Muscle layer of duodenum (tissue), 2 donors: Measurements from ENCODE around the gene CMC2.

Experiments
- H3K27ac ChIP-seq: one replicate; pipeline ENCODE4 v1.7.0; 2013; ENCODE audit warnings: mild to moderate bottlenecking, low read length
- H3K27me3 ChIP-seq: one replicate; pipeline ENCODE4 v1.7.0; 2013; ENCODE audit warnings: low read depth, mild to moderate bottlenecking, control low read depth, low read length
- H3K36me3 ChIP-seq, 2 donors: one replicate each; pipeline ENCODE4 v1.7.0; 2013; ENCODE audit warnings: low read length in 2 of 2, control low read depth in 1 of 2, mild to moderate bottlenecking in 1 of 2; ENCODE audit not compliant: insufficient read depth in 2 of 2, control insufficient read depth in 1 of 2
- H3K4me1 ChIP-seq, 2 donors: one replicate each; pipeline ENCODE4 v1.7.0; 2013; ENCODE audit warnings: low read length in 2 of 2, mild to moderate bottlenecking in 2 of 2, control low read depth in 1 of 2, moderate library complexity in 1 of 2; ENCODE audit not compliant: insufficient read depth in 2 of 2, control insufficient read depth in 1 of 2
- H3K4me3 ChIP-seq, 2 donors: one replicate each; pipeline ENCODE4 v1.7.0; 2013; ENCODE audit warnings: low read length in 2 of 2, low read depth in 1 of 2, mild to moderate bottlenecking in 1 of 2
- H3K9me3 ChIP-seq, 2 donors: one replicate each; pipeline ENCODE4 v1.7.0; 2013; ENCODE audit warnings: low read length in 2 of 2, control low read depth in 1 of 2, mild to moderate bottlenecking in 1 of 2; ENCODE audit not compliant: control insufficient read depth in 1 of 2
- donor health status: healthy.

Gene CMC2

GRCh38 chr16:80989801-80990200 is 16.9 kb downstream of the CMC2 start:
- Histone ChIP-seq H3K4me3 (no peak overlapping the region), H3K4me1 (peaks cover 0 to 4% of the 10 kb centered on the region in 2 donors), H3K36me3 (peaks cover 0 to 8% of the 10 kb centered on the region in 2 donors), H3K27ac (no peak overlapping the region), H3K27me3 (no peaks in the 10 kb centered on the region), H3K9me3 (no peaks in the 10 kb centered on the region)

GRCh38 chr16:80988756-80989155 is 17.9 kb downstream of the CMC2 start:
- peaks cover 0 to 8% of the 10 kb centered on the region in 2 donors for H3K36me3 ChIP-seq
- peaks cover 0 to 4% of the 10 kb centered on the region in 2 donors for H3K4me1 ChIP-seq
- H3K4me3 ChIP-seq: no peak overlapping the region

DNA sequence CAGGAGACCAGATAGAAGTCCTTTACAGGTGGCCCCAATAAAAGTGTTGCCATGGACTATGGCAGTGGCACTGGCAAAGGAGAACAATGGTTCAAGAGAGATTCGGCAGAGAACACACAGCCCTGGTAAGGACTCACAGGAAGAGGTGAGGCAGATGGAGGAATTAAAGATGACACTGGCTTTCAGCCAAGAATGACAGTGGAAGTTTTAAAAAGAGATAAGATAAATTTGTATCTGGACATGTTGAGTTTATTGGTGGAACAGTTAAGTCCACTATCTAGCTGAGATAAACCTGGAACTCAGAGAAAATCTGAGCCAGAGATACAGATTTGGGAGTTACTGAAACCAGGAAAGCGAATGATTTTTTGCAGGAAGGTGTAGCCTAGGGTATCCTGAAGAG is 20.1 kb downstream of the CMC2 start:
- peaks cover 0 to 5% of the 10 kb centered on the region in 2 donors for H3K36me3 ChIP-seq
- H3K27ac ChIP-seq: no peak overlapping the region
- no peaks in the 10 kb centered on the region for H3K9me3 ChIP-seq
- no peak overlapping the region for H3K4me3 ChIP-seq
- H3K4me1 ChIP-seq: peaks cover 0 to 4% of the 10 kb centered on the region in 2 donors
- no peaks in the 10 kb centered on the region for H3K27me3 ChIP-seq

More at GRCh38 chr16:80988756-80989155, 17.9 kb downstream of the CMC2 start:
- no peaks in the 10 kb centered on the region for H3K27me3 ChIP-seq
- no peak overlapping the region for H3K27ac ChIP-seq
- H3K9me3 ChIP-seq: no peaks in the 10 kb centered on the region

GRCh38 chr16:80985611-80986010 is 21.1 kb downstream of the CMC2 start:
- Histone ChIP-seq H3K4me3 (no peak overlapping the region), H3K36me3 (peaks cover 0 to under 1% of the 10 kb centered on the region in 2 donors), H3K9me3 (no peaks in the 10 kb centered on the region), H3K4me1 (peaks cover 0 to 4% of the 10 kb centered on the region in 2 donors), H3K27me3 (no peaks in the 10 kb centered on the region), H3K27ac (no peak overlapping the region)

- Histone ChIP-seq H3K9me3 (no peaks in the 10 kb centered on the region), H3K4me3 (no peak overlapping the region), H3K27me3 (no peaks in the 10 kb centered on the region), H3K36me3 (peaks cover 0 to 3% of the 10 kb centered on the region in 2 donors), H3K27ac (no peak overlapping the region), H3K4me1 (peaks cover 0 to 4% of the 10 kb centered on the region in 2 donors)
Measured at GRCh38 chr16:80984124-80984892, 22.4 kb downstream of the CMC2 start.

DNA sequence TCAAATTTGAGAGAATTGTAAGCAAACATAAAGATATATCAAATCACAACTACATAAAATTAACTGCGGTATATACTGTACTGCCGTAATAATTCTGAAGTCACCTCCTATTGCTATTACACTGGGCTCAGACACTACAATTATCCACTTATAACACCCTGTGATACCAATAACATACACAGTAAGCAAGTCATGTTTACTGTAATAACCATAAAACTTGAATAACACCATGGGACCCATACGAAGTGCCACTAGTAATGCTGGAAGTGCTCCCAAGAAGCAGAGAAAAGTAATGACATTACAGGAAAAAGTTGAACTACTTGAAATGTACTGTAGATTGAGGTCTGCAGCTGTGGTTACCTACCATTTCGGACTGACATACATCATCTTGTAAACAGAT is 24.0 kb downstream of the CMC2 start:
- H3K27me3 ChIP-seq: no peaks in the 10 kb centered on the region
- H3K4me3 ChIP-seq: no peak overlapping the region
- no peaks in the 10 kb centered on the region for H3K9me3 ChIP-seq
- H3K36me3 ChIP-seq: peaks cover 0 to 4% of the 10 kb centered on the region in 2 donors
- no peak overlapping the region for H3K27ac ChIP-seq
- peaks cover 0 to 4% of the 10 kb centered on the region in 2 donors for H3K4me1 ChIP-seq

DNA sequence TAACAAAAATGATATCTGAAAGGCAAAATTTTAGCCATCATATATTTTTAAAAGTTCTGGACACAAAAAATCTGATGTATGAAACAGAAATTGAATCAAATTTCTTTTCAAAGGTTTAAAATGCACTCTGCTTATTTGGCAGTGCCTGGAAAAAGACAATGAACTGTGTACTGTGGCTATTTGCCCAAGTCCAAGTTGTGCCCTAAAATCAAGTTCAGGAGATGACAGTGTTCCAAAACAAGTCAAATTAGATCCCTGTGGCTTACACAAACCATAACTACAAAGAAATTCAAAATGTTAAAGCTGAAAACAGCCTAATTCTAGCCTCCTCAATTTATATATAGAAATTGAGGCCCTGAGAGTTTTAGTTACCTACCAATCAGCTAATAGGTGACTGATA is 25.6 kb downstream of the CMC2 start:
- H3K27me3 ChIP-seq: no peaks in the 10 kb centered on the region
- peaks cover 0 to 9% of the 10 kb centered on the region in 2 donors for H3K36me3 ChIP-seq
- no peaks in the 10 kb centered on the region for H3K4me1 ChIP-seq
- no peak overlapping the region for H3K4me3 ChIP-seq
- H3K9me3 ChIP-seq: no peaks in the 10 kb centered on the region
- H3K27ac ChIP-seq: no peak overlapping the region

DNA sequence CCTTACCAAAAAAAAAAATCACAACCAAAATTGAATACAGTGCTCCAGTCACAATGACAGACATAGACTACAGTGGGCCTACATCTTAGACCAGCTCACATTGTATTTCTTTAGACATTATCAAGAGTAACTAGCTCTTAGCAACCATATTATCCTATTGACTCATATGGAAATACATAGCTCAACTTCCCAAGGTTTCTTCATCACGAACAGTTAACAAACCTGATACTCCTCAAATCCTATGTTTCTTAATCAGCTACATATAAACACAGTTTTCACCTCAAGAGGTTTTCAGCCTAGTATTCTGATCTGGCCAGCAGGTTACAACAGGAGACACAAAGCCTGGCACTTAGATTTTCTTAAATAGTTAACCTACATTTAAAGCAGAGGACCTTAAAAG is 29.7 kb downstream of the CMC2 start:
- H3K36me3 ChIP-seq: peaks cover 0 to 18% of the 10 kb centered on the region in 2 donors

DNA sequence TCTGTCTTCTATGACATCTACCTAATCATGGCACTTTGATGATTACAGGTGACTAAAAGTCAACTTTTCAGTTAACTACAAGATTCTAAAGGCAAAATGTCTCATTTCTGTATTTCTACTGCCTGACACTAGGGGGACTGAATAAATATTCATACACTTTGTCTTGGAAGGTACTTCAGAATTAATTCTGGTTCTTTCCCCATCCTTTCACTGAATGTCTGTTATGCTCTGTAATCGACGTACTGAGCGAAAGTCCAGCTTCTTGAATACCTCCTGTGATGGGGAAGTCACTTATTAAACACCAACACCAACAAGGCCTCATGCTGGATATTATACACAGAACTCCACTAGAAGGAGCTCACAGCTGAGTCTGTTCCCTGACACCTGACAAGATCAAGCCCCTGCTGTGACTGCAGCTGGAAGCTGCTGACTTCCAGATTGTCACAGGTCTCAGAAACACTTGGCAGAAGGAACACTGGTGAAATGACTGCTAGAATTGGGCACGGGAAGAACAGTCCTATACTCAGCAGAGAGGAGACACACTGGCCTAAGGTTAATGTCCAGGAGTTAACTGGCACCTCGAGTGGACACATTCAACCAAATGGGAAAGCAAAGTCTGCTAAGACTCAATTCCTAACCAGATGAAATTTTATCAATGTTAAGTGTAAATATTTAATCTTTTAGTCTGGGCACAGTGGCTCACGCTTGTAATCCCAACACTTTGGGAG is 31.9 kb downstream of the CMC2 start:
- no peak overlapping the region for H3K4me3 ChIP-seq
- H3K27ac ChIP-seq: no peak overlapping the region
- no peaks in the 10 kb centered on the region for H3K27me3 ChIP-seq
- no peaks in the 10 kb centered on the region for H3K9me3 ChIP-seq
- peaks cover 0 to 16% of the 10 kb centered on the region in 2 donors for H3K36me3 ChIP-seq
- no peaks in the 10 kb centered on the region for H3K4me1 ChIP-seq

More for the DNA sequence above, 29.7 kb downstream of the CMC2 start:
- H3K4me1 ChIP-seq: no peaks in the 10 kb centered on the region
- H3K27me3 ChIP-seq: no peaks in the 10 kb centered on the region
- H3K27ac ChIP-seq: no peak overlapping the region
- H3K4me3 ChIP-seq: no peak overlapping the region
- H3K9me3 ChIP-seq: no peaks in the 10 kb centered on the region

- Histone ChIP-seq H3K27ac (no peak overlapping the region), H3K4me3 (no peak overlapping the region), H3K36me3 (peaks cover 0 to 16% of the 10 kb centered on the region in 2 donors)
Measured at GRCh38 chr16:80973991-80974390, 32.7 kb downstream of the CMC2 start.

GRCh38 chr16:80972611-80973010 is 34.1 kb downstream of the CMC2 start:
- H3K9me3 ChIP-seq: no peaks in the 10 kb centered on the region
- no peak overlapping the region for H3K4me3 ChIP-seq
- H3K36me3 ChIP-seq: peaks cover 0 to 14% of the 10 kb centered on the region in 2 donors
- no peak overlapping the region for H3K27ac ChIP-seq
- H3K27me3 ChIP-seq: no peaks in the 10 kb centered on the region
- H3K4me1 ChIP-seq: no peaks in the 10 kb centered on the region

More at GRCh38 chr16:80973991-80974390, 32.7 kb downstream of the CMC2 start:
- H3K4me1 ChIP-seq: no peaks in the 10 kb centered on the region
- no peaks in the 10 kb centered on the region for H3K9me3 ChIP-seq
- H3K27me3 ChIP-seq: no peaks in the 10 kb centered on the region
